Fibroblast of peridontal ligament (primary cell): Measurements from ENCODE around the gene SMAD7.

ENCODE experiments used
- DNase-seq: peaks from one replicate; pipeline ENCODE4 v3.0.0-alpha.2; 2010; ENCODE audit errors: extremely low read depth

Gene SMAD7

DNA sequence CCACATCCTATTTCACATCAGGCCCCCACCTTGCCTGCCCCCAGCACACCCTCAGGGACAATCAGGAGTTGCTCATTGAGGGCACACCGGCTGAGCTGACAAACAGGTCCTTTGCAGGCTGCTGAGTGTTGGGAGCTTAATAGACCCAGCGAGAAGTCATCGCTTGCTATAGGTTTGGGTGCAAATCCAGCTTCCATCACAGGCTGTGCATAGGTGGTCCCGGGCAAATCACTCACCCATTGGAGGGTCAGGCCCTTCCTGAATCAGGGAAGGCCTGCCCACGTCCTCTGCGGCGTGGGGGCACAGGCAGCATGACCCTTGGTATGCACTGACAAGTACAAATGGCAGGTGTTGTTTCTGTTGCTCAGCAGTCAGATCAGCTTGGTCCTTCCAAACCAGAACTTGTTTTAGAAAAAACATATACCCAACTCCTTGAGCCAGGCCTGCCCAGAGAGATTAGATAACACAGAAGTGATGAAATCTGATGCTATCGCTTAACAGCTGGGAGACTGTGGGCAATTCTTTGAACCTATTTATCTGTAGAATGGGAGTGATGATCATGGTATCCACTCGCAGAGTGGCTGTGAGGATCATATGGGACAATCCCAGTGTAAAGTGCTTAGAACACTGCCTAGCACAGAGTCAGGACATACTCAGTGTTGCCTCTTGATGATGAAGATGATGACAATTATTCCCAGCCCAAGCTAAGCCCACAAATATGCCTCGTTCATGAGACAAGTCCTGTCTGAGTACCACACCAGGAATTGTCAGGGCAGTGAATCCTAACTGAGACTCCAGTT lies 34.9 kb downstream of the SMAD7 start:
- DNase-seq = no peak

DNA sequence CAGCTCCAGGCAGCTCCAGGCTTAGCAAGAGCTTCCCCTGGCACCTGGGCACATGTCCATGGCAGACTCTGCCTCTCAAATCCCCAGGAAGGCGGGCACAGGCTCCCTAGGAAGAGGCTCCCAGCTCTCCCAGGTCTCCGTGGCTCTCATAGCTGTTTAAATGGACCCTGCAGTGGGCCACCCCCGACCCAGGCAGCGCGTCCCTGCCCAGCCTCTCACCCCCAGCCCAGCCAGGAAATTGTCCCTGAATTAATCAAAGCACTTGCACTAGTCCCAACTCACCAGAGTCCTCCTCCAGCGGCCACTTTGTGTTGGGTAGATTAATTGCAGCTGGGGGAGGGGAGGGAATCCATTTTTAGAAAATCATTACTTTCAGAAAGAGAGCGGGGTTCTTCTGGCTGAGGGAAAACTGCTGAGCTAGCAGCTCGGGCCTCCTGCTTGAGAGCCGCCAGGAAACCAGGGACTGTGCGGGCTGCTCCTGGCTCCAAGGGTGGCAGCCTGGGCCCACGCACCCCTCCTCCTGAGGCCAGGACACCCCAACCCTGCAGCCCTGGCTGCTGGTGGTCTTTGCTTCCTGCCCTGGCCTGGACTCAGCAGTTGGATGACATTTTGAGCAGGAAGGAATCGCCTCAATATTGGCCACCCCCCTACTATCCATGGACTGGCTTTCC lies 36.0 kb downstream of the SMAD7 start:
- DNase-seq = no peak

DNA sequence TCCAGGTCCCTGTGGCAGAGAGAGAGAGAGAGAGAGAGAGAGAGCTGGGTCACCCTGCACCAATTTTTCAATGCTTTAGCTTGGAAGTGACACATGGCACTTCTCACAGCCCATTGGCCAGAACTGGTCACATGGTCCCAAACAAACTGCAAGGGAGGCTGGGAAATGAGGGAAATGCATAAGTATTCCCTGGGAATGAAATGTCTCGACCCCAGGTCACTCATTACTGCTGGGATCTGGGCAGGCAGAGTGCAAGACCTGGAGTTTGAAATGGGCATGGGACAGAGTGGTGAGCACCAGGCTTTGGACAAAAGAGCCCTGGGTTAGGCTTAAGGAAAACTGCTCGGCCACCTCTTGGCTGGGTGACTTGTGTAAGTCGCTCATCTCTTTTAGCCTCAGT lies 37.0 kb downstream of the SMAD7 start:
- no peak for DNase-seq

DNA sequence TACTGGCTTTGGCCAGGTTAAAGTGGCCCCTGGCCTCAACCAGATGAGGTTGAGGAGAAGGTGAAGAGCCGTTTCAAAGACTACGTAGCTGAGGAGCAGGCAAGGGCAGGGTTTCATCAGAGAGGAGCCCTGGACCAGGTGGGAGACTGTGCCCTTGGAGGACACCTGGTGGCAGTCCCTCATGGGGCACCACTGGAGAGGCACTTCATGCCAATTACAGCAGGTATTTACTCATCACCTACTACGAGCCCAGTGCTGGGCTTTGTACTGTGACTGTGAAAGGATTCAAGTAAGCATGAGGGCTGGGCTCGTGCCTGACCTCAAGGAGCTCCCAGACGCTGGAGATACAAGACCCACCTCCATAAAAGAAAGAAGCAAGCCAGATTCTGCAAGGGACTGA lies 37.6 kb downstream of the SMAD7 start:
- DNase-seq = no peak

DNA sequence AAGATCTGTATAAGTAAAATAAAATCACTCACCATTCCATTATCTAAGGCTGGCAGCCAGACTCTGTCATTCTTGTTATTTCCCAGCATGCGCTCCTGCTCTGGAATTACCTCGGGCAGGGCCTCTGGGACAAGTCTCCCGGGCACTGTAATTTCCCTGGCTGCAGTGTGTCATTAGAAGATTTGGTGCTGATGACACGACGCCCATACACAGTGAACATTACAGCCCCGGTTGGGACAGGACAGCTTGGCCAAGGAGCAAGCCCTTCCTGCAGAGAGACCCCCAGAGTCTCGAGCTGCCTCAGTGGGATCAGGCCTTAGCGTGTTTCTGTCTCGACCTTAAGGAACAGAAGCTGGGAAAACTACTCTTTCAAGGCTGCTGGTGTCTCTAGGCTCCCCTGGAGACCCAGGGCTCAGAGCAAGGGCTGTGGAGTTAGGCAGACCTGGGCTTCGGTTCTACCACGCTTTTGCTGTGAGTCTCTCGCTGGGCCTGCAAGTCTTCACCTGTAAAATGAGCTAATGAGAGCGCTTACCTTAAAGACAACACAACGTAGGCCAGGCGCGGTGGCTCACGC lies 39.7 kb downstream of the SMAD7 start:
- no peak for DNase-seq

DNA sequence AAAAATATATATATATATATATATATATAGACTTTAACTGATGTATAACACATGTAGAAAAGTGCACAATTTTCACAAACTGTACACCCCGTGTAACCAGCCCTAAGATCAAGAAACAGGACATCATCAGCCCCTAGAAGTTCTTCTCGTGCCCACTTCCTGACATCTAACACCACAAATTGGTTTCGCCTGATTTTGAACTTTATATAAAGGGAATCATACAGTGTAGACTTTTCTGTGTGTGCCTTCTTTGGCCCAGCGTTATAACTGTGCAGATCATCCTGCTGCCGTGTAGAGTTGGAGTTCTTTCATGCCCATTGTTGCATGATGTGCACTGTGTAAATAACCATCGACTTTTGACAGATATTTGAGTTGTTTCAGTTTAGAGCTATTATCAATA lies 41.0 kb downstream of the SMAD7 start:
- DNase-seq = no peak

DNA sequence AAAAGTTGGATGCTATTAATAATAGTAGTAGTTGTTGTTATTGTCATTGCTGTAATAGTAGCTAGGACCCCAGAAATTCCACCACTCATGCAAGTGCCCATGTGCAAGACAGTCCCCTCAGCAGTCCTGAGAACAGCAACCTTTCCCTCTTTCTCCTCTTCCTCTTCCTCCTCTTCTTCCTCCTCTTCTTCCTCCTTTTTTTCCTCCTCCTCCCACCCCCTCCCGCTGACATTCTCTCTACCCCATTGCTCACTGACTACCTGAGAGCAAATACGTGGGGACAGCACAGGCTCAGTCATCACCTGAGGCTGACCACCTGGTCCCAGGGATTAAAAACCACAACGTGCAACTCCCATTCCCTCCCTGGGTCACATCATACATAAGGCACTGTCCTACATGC lies 41.8 kb downstream of the SMAD7 start:
- DNase-seq = no peak

DNA sequence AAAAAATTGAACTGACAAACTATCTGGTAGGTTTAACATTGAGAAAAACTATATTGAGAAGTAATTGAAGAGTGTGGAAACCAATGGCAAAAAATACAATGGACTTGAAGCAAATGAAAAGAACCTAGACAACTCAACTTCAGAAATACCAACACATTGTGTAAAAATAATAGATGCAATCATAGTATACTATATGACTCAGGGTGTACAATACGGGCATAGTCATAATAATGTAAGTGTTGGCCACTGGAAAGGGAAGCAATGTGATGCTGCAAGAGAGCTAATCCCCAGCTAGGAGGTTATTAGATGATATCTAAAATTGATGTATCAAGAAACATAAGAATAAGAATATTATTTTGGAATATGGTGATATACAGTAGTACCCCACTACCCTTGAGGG lies 45.3 kb downstream of the SMAD7 start:
- DNase-seq = no peak

DNA sequence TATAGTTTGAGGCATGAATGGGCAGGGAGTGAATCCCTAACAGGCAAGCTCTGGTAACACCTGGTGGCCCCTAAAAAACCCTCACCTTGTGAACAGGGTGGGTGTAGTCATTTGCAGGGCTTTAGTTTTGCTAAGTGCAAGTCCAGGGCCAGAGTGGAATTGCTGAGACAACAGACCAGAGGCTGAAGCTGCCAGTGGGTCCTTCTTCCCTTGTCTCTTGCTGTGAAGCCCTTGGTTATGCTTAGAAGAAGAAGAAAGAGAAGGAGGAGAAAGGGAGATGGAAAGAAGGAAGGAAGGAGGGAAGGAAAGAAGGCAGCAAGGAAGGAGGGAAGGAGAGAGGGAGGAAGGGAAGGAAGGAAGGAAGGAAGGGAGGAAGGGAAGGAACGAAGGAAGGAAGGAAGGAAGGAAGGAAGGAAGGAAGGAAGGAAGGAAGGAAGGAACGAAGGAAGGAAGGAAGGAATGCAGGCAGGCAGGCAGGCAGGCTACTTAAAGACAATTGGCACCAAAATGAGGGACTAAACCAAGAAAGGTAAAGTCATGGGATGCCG lies 45.8 kb downstream of the SMAD7 start:
- DNase-seq = no peak

DNA sequence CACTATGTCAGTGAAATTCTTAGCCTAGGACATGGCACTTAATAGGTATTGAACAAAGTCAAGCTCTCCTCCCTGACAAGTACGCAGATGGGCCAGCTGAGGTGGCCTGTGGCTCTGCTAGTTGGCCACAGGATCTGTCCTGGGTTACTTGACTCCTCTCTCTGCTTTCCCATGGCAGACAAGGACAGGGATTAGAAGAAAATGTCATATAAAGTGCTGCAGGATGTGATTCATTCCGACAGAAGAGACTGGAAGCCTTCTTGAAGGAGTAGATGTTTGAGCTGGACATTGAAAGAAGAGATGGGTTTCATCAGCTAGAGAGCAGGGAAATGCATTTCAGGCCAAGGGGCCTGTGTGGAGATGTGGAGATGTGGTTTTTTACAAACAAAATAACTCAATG lies 46.7 kb downstream of the SMAD7 start:
- DNase-seq = no peak

DNA sequence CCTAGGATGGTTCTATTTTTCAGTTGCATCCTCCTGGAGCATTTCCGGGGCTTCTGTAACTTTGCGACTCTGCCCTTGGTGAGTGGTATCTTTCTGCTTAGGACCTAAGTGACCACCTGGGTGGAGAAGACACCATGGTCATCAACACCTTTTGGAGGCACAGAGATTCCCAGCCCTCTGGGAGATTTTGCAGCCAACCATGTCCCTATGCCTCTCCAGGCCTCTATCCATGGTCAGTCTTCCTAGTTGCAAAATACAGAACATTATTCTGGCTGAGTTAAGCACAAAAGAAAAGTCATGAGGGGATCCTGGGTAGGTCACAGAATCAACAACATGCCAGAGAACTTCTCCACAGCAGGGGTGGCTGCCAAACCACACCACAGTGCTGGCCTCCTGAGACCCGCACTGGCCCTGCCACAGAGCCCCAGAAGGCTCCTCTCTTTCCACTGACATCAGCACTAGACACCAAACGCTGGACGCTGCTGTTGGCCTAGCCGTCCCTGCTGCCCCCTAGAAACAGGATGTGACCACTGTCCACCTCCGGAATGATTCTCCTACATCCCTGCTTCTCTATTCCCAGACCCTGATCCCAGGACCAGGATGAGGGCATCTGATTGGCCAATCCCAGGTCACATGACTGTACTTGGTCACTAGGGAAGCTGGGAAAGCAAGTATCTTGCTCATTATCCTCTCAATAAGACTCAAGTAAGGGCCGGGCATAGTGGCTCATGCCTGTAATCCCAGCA lies 47.7 kb downstream of the SMAD7 start:
- DNase-seq = peak; percentile 90

DNA sequence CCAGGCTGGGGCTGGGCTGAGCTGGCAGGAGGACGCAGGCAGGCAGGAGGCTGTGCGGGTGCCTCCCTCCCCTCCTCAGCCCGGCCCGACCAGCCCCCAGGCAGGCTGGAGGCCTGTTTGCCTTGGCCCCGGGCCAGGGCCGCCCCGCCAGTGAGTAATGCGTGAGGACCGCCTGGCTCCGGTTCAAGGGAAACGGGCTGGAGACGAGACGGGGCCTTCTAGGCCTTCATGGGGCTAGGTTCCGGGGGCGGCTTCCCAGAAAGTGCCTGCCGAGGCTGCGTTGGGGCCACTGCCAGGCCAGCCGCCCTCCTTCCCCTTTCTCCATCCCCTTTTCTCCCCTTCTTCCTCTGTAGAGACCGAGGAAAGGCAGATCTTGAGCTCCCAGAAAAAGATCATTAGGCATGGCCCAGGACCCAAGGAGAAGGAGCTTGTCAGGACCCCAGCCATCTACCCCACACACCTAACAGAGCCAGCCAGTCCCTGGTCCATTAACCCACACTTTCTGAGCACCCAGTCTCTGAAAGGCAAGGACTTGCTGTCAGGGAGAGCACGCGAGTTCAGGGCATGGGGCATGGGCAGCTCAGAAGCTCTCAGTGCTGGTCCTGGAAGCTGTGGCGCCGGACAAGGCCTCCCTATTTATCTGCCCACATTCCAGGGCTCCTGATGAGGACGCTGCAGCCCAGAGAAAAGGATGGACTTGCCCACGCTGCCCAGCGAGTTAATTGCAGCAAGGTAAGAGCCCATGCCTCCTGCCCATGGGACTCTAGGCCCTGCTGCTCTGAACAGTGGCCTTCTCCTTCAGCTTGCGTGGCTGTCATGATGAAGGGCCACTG lies 48.5 kb downstream of the SMAD7 start:
- peak; percentile 87 for DNase-seq

DNA sequence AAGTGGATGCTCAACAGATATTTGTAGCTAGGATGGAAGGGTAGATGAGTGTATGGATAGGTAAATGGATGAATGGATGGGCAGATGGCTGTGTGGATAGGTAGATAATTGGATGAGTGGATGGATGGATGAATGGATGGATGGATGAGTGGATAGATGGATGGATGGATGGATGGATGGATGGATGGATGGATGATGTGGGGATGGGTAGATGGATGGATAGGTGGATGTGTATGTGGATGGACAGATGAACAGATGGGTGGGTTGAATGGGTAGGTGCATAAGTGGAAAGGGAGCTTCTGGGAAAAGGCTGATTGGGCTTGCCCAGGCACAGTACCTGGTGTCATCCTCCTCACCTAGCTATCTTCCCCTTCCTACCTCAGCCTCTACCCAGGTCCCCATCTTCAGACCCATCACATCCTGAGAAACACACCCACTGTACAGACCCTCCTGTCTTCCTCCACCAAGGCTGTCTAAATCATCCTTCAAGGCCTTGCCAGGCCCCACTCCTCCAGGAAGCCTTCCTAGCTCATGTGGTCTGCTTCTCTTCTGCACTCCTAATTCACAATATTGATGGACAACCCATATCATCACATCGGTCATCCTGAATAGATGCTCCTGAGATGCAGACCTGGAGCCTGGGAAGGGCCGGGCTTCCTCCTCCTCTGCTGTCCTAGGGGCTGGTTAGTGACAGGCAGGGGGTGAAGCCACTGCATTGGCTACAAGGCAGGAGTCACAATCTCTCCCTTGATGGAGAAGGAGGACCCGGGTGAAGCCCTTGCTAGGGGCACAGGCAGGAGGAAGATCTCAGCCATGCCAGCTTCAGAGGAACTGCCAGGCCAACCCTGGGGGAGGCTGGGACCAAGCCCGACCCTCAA lies 49.4 kb downstream of the SMAD7 start:
- no peak for DNase-seq

DNA sequence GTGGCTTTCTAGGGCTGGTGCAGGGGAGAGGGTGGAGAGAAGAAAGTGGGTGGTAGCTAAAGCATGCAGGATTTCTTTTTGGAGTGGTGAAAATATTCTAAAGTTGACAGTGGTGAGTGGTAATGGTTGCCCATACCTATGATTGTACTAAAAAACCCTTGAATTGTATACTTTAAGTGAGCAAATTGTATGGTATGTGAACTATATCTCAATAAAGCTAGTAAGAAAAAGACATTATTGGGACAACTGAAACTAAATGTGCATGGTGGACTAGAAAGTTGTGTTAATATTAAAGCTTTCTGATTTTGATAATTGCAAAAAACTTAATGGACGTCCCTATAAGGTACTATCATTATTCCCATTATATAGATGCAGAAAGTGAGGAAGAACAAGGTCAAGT lies 50.3 kb downstream of the SMAD7 start:
- no peak for DNase-seq

DNA sequence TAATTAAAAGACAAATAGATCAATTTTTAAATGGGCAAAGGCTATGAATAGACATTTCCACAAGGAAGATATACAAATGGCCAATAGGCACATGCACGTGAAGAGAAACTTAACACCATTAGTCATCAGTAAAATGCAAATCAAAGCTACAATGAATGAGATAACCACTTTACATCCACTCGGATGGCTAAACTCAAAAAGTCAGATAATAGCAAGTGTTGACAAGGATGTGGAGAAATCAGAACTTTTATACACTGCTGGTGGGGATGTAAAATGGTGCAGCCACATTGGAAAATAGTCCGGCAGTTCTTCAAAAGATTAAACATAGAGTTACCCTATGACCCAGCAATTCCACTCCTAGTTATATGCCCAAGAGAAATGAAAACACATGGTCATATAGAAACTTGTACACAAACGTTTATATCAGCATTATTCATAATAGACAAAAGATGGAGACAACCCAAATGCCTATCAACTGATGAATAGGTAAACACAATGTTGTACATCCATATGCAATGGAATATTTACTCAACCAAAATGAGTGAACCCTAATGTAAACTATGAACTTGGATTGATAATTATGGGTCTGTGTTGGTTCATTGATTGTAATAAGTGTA lies 51.1 kb downstream of the SMAD7 start:
- no peak for DNase-seq

DNA sequence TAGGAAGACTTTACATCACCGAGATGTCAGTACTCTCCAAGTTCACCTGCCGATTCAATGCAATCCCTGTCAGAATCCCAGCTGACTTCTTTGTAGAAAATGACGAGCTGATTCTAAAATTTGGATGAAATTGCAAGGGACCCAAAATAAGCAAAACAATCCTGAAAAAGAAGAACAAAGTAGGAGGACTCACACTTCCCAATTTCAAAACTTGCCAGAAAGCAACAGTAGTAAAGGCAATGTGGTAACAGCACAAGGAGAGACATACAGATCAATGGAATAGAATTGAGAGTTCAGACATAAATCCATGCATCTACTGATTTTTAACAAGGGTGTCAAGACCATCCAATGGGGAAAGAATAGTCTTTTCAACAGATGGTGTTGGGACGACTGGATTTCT lies 52.2 kb downstream of the SMAD7 start:
- no peak for DNase-seq

DNA sequence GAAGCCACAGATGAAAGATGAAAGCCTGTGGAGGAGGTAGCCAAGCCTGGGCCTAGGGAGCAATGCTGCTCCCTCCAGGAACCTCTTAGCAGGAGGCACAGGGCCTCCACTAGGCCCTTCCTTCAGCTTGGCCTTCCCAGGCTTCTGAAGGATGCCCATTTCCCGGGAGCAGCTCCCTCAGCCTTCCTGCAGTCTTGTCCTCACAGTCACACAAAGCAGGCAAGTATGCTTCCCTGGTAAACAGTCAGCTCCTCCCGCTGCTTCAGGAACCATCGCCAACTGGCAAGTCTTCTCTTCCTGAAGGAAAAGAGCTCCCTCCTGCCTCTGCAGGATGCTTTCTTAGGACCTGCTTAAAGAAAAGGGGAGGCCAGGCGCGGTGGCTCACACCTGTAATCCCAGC lies 53.2 kb downstream of the SMAD7 start:
- peak; percentile 37 for DNase-seq

DNA sequence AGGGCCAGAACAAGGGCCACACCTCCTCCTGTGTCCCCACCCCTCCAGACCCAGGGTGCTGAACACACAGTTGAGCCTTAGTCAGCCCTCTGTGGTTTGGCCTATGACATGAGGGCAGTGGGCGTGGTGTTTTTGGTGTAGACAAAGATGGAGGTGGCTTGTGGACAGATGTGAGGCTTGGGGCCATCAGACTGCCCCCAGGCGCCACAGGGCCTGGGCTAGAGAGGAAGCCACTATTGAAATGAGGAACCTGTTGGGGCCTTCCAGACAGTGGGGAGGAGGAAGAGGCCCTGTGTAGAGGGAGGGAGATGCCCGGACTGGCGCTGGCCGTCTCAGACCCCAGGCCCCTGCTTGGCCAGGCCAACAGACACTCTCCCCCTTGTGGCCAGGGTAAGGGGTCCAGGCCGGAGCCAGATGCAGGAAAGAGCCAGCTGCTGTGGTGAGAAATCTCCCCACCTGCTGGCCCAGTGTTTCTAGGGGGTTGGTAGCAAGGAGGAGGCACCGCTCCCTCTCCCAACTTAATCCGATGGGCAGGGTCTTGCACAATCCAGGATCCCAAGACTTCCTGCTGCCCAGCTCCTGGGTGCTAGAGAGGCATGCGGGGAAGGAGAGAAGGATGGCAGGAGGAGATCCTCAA lies 53.8 kb downstream of the SMAD7 start:
- DNase-seq = no peak

DNA sequence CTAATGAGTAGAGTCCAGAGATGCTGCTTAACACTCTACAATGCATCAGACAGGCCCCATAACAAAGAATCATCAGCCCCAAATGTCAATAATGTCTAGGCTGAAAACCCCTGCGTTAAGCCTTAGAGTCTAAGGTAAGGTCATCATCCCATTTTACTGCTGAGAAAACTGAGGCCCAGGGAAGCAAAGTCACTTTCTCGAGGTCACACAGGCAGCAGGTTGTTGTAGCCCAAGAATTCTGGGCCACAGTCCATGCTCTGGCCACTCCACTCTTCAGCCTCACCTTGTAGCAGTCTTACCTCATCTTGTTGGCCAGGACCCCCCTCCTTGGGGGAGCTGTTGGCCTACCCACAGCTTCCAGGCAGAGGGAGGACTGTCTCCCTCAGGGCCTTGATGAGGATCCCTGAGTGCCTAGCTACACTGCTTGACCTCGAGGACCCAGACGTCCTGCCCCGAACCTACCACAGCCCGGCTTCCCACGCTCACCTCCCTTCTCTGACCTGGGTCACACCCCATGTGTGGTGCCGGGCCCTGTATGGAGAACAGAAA lies 54.4 kb downstream of the SMAD7 start:
- no peak for DNase-seq
